Panc1 (cell line): Measurements from ENCODE around the gene LIN28B.

Source experiments
- CTCF ChIP-seq: fragments of 450-650 bp; IDR thresholded peaks from 2 replicates; pipeline ENCODE4 v1.5.1; 2017; ENCODE audit warnings: mild to moderate bottlenecking
- REST ChIP-seq, 2 experiments: IDR thresholded peaks; 2 replicates each; pipeline ENCODE4 v1.6.1; 2011 to 2012; ENCODE audit warnings: low read depth in 2 of 2, control low read depth in 1 of 2, low read length in 1 of 2, mild to moderate bottlenecking in 1 of 2, moderate library complexity in 1 of 2; ENCODE audit not compliant: insufficient read depth in 1 of 2
- TCF7L2 ChIP-seq: IDR thresholded peaks from 2 replicates; pipeline ENCODE4 v1.6.1; 2011; ENCODE audit warnings: mild to moderate bottlenecking, low read depth, low read length, inconsistent platforms

- no peak for TF ChIP-seq CTCF
- TF ChIP-seq TCF7L2 = no peak
- TF ChIP-seq REST (IDR thresholded peaks at IDR 0.05; ENCODE audit: insufficient read depth in 1 of 2, low read depth in 2 of 2, low read length in 1 of 2) = 0 out of 4 replicates have a peak, but pooled peaks of 1 of the 2 experiments have one; percentile 8
Measured at GRCh38 chr6:104957301-104958177, 632 bp downstream of the LIN28B start.
